ENCODE data around the gene ZNF827. TPM values are rescaled to one million over a fixed set of nuclear protein-coding genes. Genes with fewer than 3 reads are reported as not detected.

ZNF827 gene
- total RNA-seq, 2 donors from 2014 or later: 5.4 to 13.8 TPM

GRCh38 chr4:145859926-145860325, 78.7 kb downstream of the ZNF827 start:
- Histone ChIP-seq H3K4me1 (peaks cover 8% of the 10 kb centered on the region), H3K27me3 (no peaks in the 10 kb centered on the region), H3K9me3 (no peaks in the 10 kb centered on the region), H3K36me3 (replicated peaks in 1 of 2; ENCODE audit: insufficient read depth in 1 of 2, low read depth in 2 of 2) (no peaks in the 10 kb centered on the region), H3K4me3 (no peak overlapping the region), H3K27ac (no peak overlapping the region)
- DNase-seq (no peak), ATAC-seq (no peak)
- no peak for TF ChIP-seq POLR2A (IDR thresholded peaks at IDR 0.05)
- no peak for TF ChIP-seq CTCF (IDR thresholded peaks at IDR 0.05)
- WGBS, 2 donors: 52 to 57% methylated on average over 3 of the region's 3 CpGs
- intact Hi-C loops (cut with DNase I): no loop called here

- intact Hi-C loops (cut with DNase I): no loop called here
- 84 to 85% methylated on average over 8 of the region's 8 CpGs for WGBS, 2 donors
- H3K27ac ChIP-seq: no peak overlapping the region
- no peak for DNase-seq
- H3K36me3 ChIP-seq (replicated peaks in 1 of 2; ENCODE audit: insufficient read depth in 1 of 2, low read depth in 2 of 2): no peaks in the 10 kb centered on the region
- no peaks in the 10 kb centered on the region for H3K9me3 ChIP-seq
- peaks cover 8% of the 10 kb centered on the region for H3K4me1 ChIP-seq
- H3K4me3 ChIP-seq: no peak overlapping the region
- no peak for ATAC-seq
- no peaks in the 10 kb centered on the region for H3K27me3 ChIP-seq
- TF ChIP-seq CTCF (IDR thresholded peaks at IDR 0.05): no peak
- no peak for TF ChIP-seq POLR2A (IDR thresholded peaks at IDR 0.05)
Observed at GRCh38 chr4:145859426-145859825, 79.2 kb downstream of the ZNF827 start.

- TF ChIP-seq POLR2A (IDR thresholded peaks at IDR 0.05) (no peak), CTCF (IDR thresholded peaks at IDR 0.05) (no peak)
- Histone ChIP-seq H3K36me3 (replicated peaks in 1 of 2; ENCODE audit: insufficient read depth in 1 of 2, low read depth in 2 of 2) (no peaks in the 10 kb centered on the region), H3K9me3 (no peaks in the 10 kb centered on the region), H3K27ac (no peak overlapping the region), H3K4me3 (no peak overlapping the region), H3K27me3 (no peaks in the 10 kb centered on the region), H3K4me1 (no peaks in the 10 kb centered on the region)
- ATAC-seq (no peak), DNase-seq (no peak)
- intact Hi-C loops (cut with DNase I): no loop called here
- WGBS, 2 donors: 72% methylated on average over 3 of the region's 3 CpGs
Observed at GRCh38 chr4:145852256-145852839, 86.3 kb downstream of the ZNF827 start.

- intact Hi-C loops (cut with DNase I): no loop called here
- Histone ChIP-seq H3K36me3 (replicated peaks in 1 of 2; ENCODE audit: insufficient read depth in 1 of 2, low read depth in 2 of 2) (no peaks in the 10 kb centered on the region), H3K27ac (no peak overlapping the region), H3K9me3 (no peaks in the 10 kb centered on the region), H3K4me1 (no peaks in the 10 kb centered on the region), H3K27me3 (no peaks in the 10 kb centered on the region), H3K4me3 (no peak overlapping the region)
- WGBS, 2 donors: 78 to 79% methylated on average over 2 of the region's 2 CpGs
- no peak for DNase-seq
- no peak for TF ChIP-seq POLR2A (IDR thresholded peaks at IDR 0.05)
- TF ChIP-seq CTCF (IDR thresholded peaks at IDR 0.05): no peak
- ATAC-seq: no peak
Observed at GRCh38 chr4:145851511-145852201, 87.0 kb downstream of the ZNF827 start.

GRCh38 chr4:145847764-145848163, 90.9 kb downstream of the ZNF827 start:
- Histone ChIP-seq H3K4me1 (no peaks in the 10 kb centered on the region), H3K4me3 (no peak overlapping the region), H3K9me3 (no peaks in the 10 kb centered on the region), H3K27me3 (no peaks in the 10 kb centered on the region), H3K27ac (no peak overlapping the region), H3K36me3 (replicated peaks in 1 of 2; ENCODE audit: insufficient read depth in 1 of 2, low read depth in 2 of 2) (no peaks in the 10 kb centered on the region)
- no peak for ATAC-seq
- no peak for TF ChIP-seq POLR2A (IDR thresholded peaks at IDR 0.05)
- no peak for TF ChIP-seq CTCF (IDR thresholded peaks at IDR 0.05)
- intact Hi-C loops (cut with DNase I): no loop called here
- 89 to 93% methylated on average over 7 of the region's 7 CpGs for WGBS, 2 donors
- no peak for DNase-seq
